CD4-positive, alpha-beta memory T cell (primary cell): ENCODE results near the gene CRACR2B. TPM values are rescaled to one million over a fixed set of nuclear protein-coding genes. Genes with fewer than 3 reads are reported as not detected.
A peak's percentile ranks its signal among the peaks of the same experiment; 100 is the strongest.

Experiments
- CTCF ChIA-PET: fragments of 350-600 bp; sonication (Branson Sonifier 250); formaldehyde crosslinking; loops from one replicate; lab custom pipeline; 2021; ENCODE audit warnings: inconsistent platforms; ENCODE audit not compliant: partially characterized antibody; lab: Charles Lee
- POLR2A ChIA-PET: fragments of 350-600 bp; sonication (Branson Sonifier 250); formaldehyde crosslinking; loops from one replicate; lab custom pipeline; 2021; ENCODE audit not compliant: partially characterized antibody; lab: Charles Lee
- DNase-seq, 5 donors: peaks; one replicate each; pipeline versions ENCODE4 v3.0.0 to v3.0.0-alpha.2; 2020 to 2022; ENCODE audit warnings: mixed read lengths in 1 of 5
- H3K27ac ChIP-seq: one replicate; pipeline ENCODE4 v1.7.0; 2013; ENCODE audit warnings: low read depth, low read length
- H3K27me3 ChIP-seq: 2 replicates; pipeline ENCODE4 v1.7.0; 2013; ENCODE audit warnings: mild to moderate bottlenecking, low read length, moderate library complexity; ENCODE audit not compliant: insufficient read depth
- H3K36me3 ChIP-seq: 2 replicates; pipeline ENCODE4 v1.7.0; 2013; ENCODE audit warnings: mild to moderate bottlenecking, low read length, moderate library complexity; ENCODE audit not compliant: insufficient read depth
- H3K4me1 ChIP-seq: 2 replicates; pipeline ENCODE4 v1.7.0; 2013; ENCODE audit warnings: mild to moderate bottlenecking, low read length, moderate library complexity; ENCODE audit not compliant: insufficient read depth
- H3K4me3 ChIP-seq, 2 donors: one replicate each; pipeline ENCODE4 v1.7.0; 2013; ENCODE audit warnings: low read length in 2 of 2, mild to moderate bottlenecking in 1 of 2
- H3K9me3 ChIP-seq, 2 donors: one replicate each; pipeline ENCODE4 v1.7.0; 2013; ENCODE audit warnings: low read length in 2 of 2, control low read depth in 1 of 2; ENCODE audit not compliant: control insufficient read depth in 1 of 2
- H3K27ac Mint-ChIP-seq, 7 donors: one replicate each; pipeline ENCODE4 v1.8.0; 2020 to 2021; ENCODE audit warnings: mixed read lengths in 7 of 7, mild to moderate bottlenecking in 6 of 7, inconsistent platforms in 3 of 7, moderate library complexity in 3 of 7
- H3K27me3 Mint-ChIP-seq, 2 donors: one replicate each; pipeline ENCODE4 v1.8.0; 2020 to 2021; ENCODE audit warnings: mixed read lengths in 2 of 2
- H3K36me3 Mint-ChIP-seq, 2 donors: one replicate each; pipeline ENCODE4 v1.8.0; 2020 to 2021; ENCODE audit warnings: mixed read lengths in 2 of 2, inconsistent platforms in 1 of 2, mild to moderate bottlenecking in 1 of 2
- H3K4me1 Mint-ChIP-seq, 4 donors: one replicate each; pipeline ENCODE4 v1.8.0; 2020 to 2021; ENCODE audit warnings: mixed read lengths in 4 of 4, mild to moderate bottlenecking in 1 of 4
- H3K4me3 Mint-ChIP-seq, 8 donors: one replicate each; pipeline ENCODE4 v1.8.0; 2020 to 2021; ENCODE audit warnings: mixed read lengths in 8 of 8, mild to moderate bottlenecking in 7 of 8, moderate library complexity in 6 of 8, inconsistent platforms in 3 of 8
- H3K9me3 Mint-ChIP-seq, 8 donors: one replicate each; pipeline ENCODE4 v1.8.0; 2020 to 2021; ENCODE audit warnings: mixed read lengths in 8 of 8, mild to moderate bottlenecking in 5 of 8, inconsistent platforms in 3 of 8, moderate library complexity in 1 of 8
- intact Hi-C: fragments of 100-400 bp; cut with micrococcal nuclease; formaldehyde crosslinking; loops from one replicate; pipeline ENCODE4 v1.15.1; 2023
- polyA plus RNA-seq, 2 donors: library from polyadenylated mRNA; unstranded; fragments of 300-500 nt; fragmentation: Illumina TruSeq; gene quantifications; one replicate each; pipeline ENCODE4 v1.2.3, GENCODE V29; 2021
- total RNA-seq, 2 experiments: library from RNA; stranded (reverse); gene quantifications; one replicate each; pipeline ENCODE4 v1.2.3, GENCODE V29; 2021

Gene CRACR2B
- total and polyA plus RNA-seq, 4 experiments from 2014 or later, result 0.55 TPM; not detected in 3

DNA sequence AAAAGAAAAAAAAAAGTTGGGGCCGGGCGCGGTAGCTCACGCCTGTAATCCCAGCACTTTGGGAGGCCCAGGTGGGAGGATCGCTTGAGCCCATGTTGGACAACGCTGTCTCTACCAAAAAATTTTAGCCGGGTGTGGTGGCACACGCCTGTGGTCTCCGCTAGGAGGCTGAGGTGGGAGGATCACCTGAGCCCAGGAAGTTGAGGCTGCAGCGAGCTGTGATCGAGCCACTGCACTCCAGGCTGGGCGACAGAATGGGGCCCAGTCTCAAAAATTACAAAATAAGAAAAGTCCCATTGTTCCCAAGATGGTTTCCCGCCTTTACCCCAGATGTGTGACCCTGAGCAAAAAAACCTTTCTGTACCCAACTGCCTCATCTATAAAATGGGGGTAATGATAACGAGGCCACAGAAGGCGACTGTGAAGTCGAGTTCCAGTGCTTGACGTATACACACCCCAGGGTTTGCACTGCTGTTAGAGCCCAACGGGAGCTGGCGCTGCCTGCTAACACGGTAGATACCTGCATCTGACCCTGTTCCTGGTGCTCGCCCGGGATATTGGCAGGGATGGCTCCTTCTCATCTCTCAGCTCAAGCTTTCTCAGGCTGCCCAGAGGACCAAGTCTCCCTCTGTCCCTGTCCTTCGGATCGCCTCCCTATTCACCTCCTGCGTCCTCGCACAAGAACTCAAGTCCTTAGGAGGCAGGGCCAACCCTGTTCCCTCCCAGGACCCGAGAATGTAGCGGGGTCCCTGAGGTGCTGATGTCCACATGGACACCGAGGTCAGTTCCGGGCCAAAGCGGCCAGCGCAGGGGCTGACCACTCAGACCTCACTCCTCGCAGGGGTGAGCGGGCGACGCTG is 19.1 kb upstream of the CRACR2B start:
- H3K9me3 Mint-ChIP-seq, result peaks cover 0 to 3% (median 0%) of the 10 kb centered on the region in 8 donors
- ChIA-PET CTCF (interaction anchor here (1.7 kb wide), 1 partner anchor 40 kb away, joined by 3 read pairs; no protein-coding TSS in a partner anchor), POLR2A (interaction anchor here (0.6 to 4.7 kb wide), 20 partner anchors 10 to 601 kb away, joined by 3 to 109 read pairs (median 5); partner anchors contain the start of genes BET1L, CRACR2B, DEAF1 and GATD1)
- Histone ChIP-seq H3K9me3 (no peaks in the 10 kb centered on the region), H3K27me3 (no peaks in the 10 kb centered on the region), H3K27ac (peak overlapping the region; percentile 96), H3K4me1 (peaks cover 43% of the 10 kb centered on the region), H3K36me3 (peaks cover 23% of the 10 kb centered on the region), H3K4me3 (peak overlapping the region; percentile 53 to 100)
- H3K27ac Mint-ChIP-seq, result peak overlapping the region; percentile 98 to 100 (median 99)
- intact Hi-C loops, result loop anchor here (1.0 to 5.0 kb wide), 6 partner anchors 10 to 601 kb away; partner anchors contain the start of genes BET1L, GATD1, IRF7 and POLR2L
- H3K36me3 Mint-ChIP-seq, result peaks cover 4 to 32% of the 10 kb centered on the region in 2 donors
- DNase-seq, result peak in 4 of 5 donors; percentile 38 to 71 (median 48)
- H3K4me1 Mint-ChIP-seq, result peaks cover 8 to 56% (median 29%) of the 10 kb centered on the region in 4 donors
- peak overlapping the region; percentile 91 to 98 (median 94) for H3K4me3 Mint-ChIP-seq
- no peaks in the 10 kb centered on the region for H3K27me3 Mint-ChIP-seq

DNA sequence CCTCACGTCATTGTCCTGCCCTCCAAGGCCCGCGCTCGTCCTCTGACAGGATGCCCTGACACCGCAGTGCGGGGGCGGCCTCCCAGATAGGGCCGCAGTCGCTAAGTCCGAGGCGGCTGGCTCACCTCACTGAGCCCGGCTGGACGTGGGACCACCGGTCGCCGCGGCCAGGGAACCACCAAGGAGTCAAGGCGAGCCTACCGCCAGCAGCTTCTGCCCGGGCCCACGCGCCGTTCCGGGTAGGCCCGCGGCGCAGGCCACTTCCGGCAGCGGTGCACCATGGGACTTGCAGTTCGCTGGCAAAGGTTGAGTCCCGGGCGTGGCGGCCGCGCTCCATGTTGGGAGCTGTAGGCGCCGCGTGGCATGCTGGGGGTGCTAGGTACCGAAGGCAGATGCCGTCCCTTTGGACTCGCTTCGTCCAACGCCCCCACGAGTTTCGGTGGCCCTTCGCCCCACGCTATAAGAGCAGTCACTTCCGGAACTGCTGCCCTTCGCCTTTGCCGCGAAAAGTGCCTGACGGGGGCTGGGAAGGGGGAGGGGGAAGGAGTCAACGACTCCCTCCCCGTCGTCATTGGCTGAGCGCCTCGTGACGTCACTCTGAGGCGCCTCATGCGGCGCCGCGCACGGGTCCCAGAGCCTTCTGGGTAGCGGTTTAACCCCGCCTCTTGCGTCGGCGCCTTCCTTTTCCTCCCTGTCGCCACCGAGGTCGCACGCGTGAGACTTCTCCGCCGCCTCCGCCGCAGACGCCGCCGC is 18.3 kb upstream of the CRACR2B start, which contains the start of gene RPLP2:
Gene RPLP2 (plus strand): TSS at position 681 of the 753 bp plus-strand sequence. CDS start 268 bp downstream, outside the sequence.
- Mint-ChIP-seq H3K4me1 (peaks cover 8 to 48% (median 29%) of the 10 kb centered on the region in 4 donors), H3K4me3 (peak within 1 kb of the TSS; percentile 91 to 98 (median 94)), H3K9me3 (peaks cover 0 to 3% (median 0%) of the 10 kb centered on the region in 8 donors), H3K27me3 (no peaks in the 10 kb centered on the region), H3K36me3 (peaks cover 4 to 34% of the 10 kb centered on the region in 2 donors), H3K27ac (peak within 1 kb of the TSS; percentile 98 to 100 (median 99))
- peak; percentile 97 to 99 (median 97) for DNase-seq
- Histone ChIP-seq H3K36me3 (peaks cover 25% of the 10 kb centered on the region), H3K4me1 (peaks cover 35% of the 10 kb centered on the region), H3K4me3 (peak within 1 kb of the TSS; percentile 53 to 100), H3K9me3 (no peaks in the 10 kb centered on the region), H3K27ac (peak within 1 kb of the TSS; percentile 96), H3K27me3 (no peaks in the 10 kb centered on the region)
- intact Hi-C loops, result loop anchor here (1.0 to 5.0 kb wide), 6 partner anchors 10 to 602 kb away; partner anchors contain the start of genes BET1L, GATD1, IRF7 and POLR2L
- ChIA-PET CTCF (interaction anchor here (0.8 to 1.7 kb wide), 2 partner anchors 10 to 39 kb away, joined by 3 read pairs; partner anchors contain the start of gene PNPLA2), POLR2A (interaction anchor here (0.7 to 4.7 kb wide), 21 partner anchors 11 to 602 kb away, joined by 3 to 109 read pairs (median 5); partner anchors contain the start of genes BET1L, CRACR2B, DEAF1 and GATD1)

DNA sequence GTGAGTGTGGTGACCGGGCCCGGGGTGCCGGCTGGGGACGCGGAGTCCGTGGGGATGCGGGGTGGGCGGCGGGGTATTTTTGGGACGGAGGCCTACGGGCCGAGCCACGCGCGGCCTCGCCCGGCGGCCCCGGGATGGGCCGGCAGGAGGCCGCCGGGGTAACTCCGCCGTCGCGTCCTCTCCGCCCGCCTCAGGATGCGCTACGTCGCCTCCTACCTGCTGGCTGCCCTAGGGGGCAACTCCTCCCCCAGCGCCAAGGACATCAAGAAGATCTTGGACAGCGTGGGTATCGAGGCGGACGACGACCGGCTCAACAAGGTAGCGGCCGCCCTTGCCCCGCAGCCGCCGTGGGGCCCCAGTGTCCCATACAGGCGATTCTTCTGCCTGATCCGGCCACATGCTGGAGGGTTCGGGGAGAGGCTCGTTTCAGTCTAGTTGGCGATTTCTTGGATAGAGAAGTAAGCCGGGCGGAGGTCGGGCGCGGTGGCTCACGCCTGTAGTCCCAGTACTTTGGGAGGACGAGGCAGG is 17.6 kb upstream of the CRACR2B start:
- H3K9me3 ChIP-seq, result no peaks in the 10 kb centered on the region
- ChIA-PET CTCF (interaction anchor here (0.8 to 1.7 kb wide), 2 partner anchors 9 to 38 kb away, joined by 3 read pairs; partner anchors contain the start of gene PNPLA2), POLR2A (interaction anchor here (0.7 to 4.7 kb wide), 14 partner anchors 10 to 603 kb away, joined by 3 to 109 read pairs (median 6); partner anchors contain the start of genes BET1L, CRACR2B, DEAF1 and GATD1)
- no peaks in the 10 kb centered on the region for H3K27me3 ChIP-seq
- intact Hi-C loops, result no loop called here
- Mint-ChIP-seq H3K4me3 (peak overlapping the region; percentile 91 to 98 (median 94)), H3K36me3 (peaks cover 4 to 34% of the 10 kb centered on the region in 2 donors), H3K27me3 (no peaks in the 10 kb centered on the region), H3K4me1 (peaks cover 8 to 46% (median 29%) of the 10 kb centered on the region in 4 donors), H3K9me3 (peaks cover 0 to 3% (median 0%) of the 10 kb centered on the region in 8 donors), H3K27ac (peak overlapping the region; percentile 98 to 100 (median 99))
- peaks cover 32% of the 10 kb centered on the region for H3K4me1 ChIP-seq
- peak overlapping the region; percentile 96 for H3K27ac ChIP-seq
- peaks cover 25% of the 10 kb centered on the region for H3K36me3 ChIP-seq
- DNase-seq, result no peak
- peak overlapping the region; percentile 53 to 100 for H3K4me3 ChIP-seq

DNA sequence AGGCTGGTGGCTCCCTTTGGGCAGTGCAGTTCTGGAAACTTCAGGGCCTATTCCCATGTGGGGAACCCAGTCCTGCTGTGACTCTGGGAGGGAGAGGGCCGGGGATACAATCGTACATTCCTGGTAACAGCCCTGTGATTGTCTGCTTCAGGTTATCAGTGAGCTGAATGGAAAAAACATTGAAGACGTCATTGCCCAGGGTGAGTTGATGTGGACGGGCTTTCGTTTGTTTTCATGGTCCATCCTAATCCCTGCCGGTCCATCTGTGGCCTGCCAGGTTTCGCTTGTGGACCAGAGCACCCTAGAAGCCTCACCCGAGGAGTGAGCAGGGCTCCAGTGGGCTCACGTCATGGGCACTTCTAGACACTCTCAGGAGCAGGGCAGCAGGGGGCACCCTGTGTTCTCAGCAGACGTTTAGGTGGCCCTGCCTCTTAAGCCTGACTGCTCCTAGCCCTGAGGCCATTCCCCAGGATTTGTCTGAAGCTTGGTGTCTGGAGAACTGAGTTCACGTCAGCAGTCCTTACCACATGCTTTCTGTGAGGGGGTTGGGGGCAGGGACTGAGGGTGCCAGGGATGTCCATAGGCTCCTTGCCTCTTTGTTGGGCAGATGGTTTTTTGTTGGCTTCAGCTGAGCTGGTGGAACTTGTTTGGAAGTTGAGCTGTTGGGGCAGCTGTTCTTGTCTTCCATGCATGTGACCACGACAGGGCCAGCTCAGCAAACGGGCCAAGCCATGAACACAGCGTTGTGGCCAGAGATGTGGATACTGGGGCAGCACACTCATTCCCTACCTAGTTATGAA is 16.1 kb upstream of the CRACR2B start:
- H3K27me3 ChIP-seq, result no peaks in the 10 kb centered on the region
- peaks cover 25% of the 10 kb centered on the region for H3K36me3 ChIP-seq
- ChIA-PET POLR2A (interaction anchor here (1.0 to 4.7 kb wide), 3 partner anchors 9 to 29 kb away, joined by 3 to 109 read pairs (median 4); partner anchors contain the start of gene PNPLA2), CTCF (no interaction called here)
- Mint-ChIP-seq H3K4me1 (peaks cover 8 to 44% (median 27%) of the 10 kb centered on the region in 4 donors), H3K27ac (peak overlapping the region; percentile 57 to 99 (median 87)), H3K4me3 (peak overlapping the region; percentile 84 to 95 (median 89)), H3K9me3 (peaks cover 0 to 3% (median 0%) of the 10 kb centered on the region in 8 donors), H3K36me3 (peaks cover 4 to 34% of the 10 kb centered on the region in 2 donors), H3K27me3 (no peaks in the 10 kb centered on the region)
- intact Hi-C loops, result no loop called here
- H3K4me3 ChIP-seq, result no peak overlapping the region
- DNase-seq, result no peak
- H3K9me3 ChIP-seq, result no peaks in the 10 kb centered on the region
- peaks cover 26% of the 10 kb centered on the region for H3K4me1 ChIP-seq
- peak overlapping the region; percentile 96 for H3K27ac ChIP-seq

DNA sequence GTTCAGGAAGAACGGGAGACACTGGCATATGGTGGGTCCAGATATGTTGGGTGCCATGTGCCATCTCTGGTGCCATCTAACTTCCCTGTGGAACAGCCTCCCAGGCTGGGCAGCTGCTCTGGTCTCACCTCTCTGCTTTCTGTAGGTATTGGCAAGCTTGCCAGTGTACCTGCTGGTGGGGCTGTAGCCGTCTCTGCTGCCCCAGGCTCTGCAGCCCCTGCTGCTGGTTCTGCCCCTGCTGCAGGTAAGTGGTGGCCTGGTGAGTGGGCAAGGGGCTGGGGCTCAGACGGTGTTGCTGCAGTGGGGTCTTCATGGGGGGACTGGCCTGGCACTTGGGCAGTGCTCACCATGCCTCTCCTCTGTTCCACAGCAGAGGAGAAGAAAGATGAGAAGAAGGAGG is 15.3 kb upstream of the CRACR2B start:
- POLR2A ChIA-PET, result interaction anchor here (1.0 to 4.7 kb wide), 3 partner anchors 8 to 117 kb away, joined by 3 to 109 read pairs (median 4); partner anchors contain the start of genes PNPLA2 and TMEM80

More for the DNA sequence above, 15.3 kb upstream of the CRACR2B start:
- H3K27ac ChIP-seq, result no peak overlapping the region
- Mint-ChIP-seq H3K36me3 (peaks cover 4 to 34% of the 10 kb centered on the region in 2 donors), H3K27ac (peak overlapping the region in 5 of 7 donors; percentile 47 to 99 (median 73)), H3K9me3 (peaks cover 0 to 3% (median 0%) of the 10 kb centered on the region in 8 donors), H3K4me1 (peaks cover 8 to 44% (median 27%) of the 10 kb centered on the region in 4 donors), H3K4me3 (peak overlapping the region in 5 of 8 donors; percentile 31 to 64 (median 46)), H3K27me3 (no peaks in the 10 kb centered on the region)
- H3K9me3 ChIP-seq, result no peaks in the 10 kb centered on the region
- H3K4me3 ChIP-seq, result no peak overlapping the region
- CTCF ChIA-PET, result no interaction called here
- intact Hi-C loops, result no loop called here
- H3K36me3 ChIP-seq, result peaks cover 25% of the 10 kb centered on the region
- H3K27me3 ChIP-seq, result no peaks in the 10 kb centered on the region
- peaks cover 26% of the 10 kb centered on the region for H3K4me1 ChIP-seq
- DNase-seq, result no peak
